GM18907 (cell line): ENCODE data around the gene ATP8B4.

Experiments used
- ATAC-seq: cut with Tn5 transposase; IDR thresholded peaks from one replicate; pipeline ENCODE4 v1.9.1; 2021; ENCODE audit warnings: mild to moderate bottlenecking, moderate library complexity; ENCODE audit not compliant: unreplicated experiment

The ATP8B4 gene

DNA sequence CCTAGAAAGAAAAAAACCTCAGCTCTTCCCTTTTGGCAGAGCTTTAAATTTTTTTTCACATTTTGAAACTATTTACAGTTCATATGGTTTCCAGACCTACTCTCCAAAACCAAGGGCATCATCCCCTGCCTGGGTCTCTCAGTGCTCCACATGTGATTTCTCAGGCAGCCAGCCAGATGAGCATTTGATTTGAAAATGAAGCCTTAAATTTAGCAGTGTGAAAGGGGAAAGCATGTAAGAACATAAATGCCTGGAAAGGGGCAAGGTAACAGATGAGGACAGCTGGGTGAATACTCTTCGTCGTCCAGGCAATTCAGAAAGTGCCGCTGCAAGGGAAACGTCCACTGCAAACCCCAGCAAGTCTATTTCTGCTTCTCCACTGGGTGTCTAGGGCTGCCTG, 94.8 kb downstream of the ATP8B4 start:
- no peak for ATAC-seq

DNA sequence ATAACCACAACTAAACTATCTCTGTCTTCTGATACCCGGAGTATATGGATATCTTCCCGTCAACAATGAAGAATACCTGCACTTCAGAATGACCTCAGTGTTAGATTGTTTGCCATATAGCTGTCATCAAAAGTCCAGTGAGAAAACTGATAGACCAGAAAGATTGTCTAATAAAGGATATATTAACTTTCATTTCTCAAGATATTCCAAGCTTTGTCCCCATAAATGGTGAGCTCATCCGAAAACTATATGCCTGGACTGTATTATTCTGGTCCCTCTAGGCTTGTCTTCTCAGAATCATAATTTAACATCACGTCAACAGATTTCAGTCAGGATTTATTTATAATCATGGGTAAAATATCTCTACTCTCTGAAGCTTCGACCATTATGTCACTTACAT, 100.5 kb downstream of the ATP8B4 start:
- no peak for ATAC-seq

DNA sequence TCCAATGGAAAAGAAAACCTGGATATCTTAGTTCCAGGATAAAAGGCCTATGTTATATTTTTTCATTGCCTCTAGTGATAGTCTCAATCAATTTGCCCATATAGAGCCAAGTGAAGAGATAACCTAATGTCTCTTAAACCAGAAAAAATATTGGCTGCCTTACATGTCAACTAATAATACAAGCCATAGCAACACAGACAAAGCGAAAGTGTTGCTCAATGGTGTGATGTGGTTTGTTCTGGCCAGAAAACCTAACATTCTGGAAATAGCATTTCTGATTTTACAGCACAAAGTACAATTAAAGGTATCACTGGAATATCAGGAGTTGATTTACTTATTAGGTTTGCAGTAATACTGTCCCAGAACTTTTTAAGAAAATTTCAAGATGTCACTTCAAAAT, 101.5 kb downstream of the ATP8B4 start:
- no peak for ATAC-seq

DNA sequence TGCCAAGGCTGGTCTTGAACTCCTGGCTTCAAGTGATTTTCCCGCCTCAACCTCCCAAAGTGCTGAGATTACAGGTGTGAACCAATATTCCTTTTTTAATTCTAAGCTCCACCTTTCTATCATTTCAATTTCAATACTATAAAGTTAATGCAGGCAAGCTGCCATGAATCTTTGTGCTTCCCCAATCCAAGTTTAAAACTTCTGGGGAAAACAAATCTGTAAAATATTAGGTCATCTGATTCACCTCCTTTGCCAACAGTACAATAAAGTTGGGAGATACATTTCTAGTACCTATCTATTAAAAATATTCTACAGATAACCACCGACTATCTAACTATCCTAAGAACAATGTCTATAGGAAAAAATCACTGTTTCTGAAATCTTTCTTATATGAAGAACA, 102.1 kb downstream of the ATP8B4 start:
- no peak for ATAC-seq

DNA sequence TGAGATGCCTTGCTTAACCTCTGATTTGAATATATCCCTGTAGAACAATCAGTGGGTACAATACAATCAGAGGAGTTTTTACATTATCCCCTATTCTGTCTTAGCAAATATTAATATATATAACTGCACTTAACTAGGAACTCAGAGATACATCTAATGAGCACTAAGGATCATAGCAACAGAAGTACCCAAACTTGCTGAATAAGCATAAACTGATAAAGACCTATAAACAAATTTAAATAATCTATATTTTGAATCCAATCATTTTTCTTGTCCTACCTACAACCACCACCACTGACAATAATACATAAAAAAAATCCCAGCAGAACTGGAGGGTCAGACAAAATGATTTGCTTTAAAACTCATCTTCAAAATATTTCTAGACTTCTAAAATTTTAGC, 106.2 kb downstream of the ATP8B4 start:
- ATAC-seq: no peak

DNA sequence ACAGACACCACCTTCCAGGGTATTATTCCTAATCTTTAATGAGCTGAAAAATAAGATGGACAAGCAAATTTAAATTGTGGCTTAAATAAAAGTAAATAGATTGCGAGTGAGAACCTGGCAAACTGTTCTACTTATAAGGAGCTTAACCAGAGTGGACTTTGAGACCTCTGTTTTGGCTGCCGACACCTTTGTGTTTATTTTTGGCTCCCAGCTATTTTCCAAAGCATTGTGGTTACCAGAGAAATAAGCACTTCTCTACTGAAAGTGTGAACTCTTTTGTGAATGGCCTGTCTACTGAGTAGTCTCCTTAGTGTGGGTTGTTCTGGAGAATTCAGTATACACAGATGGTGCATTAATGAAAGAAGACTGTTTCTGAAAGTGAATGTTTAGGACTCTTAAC, 109.4 kb downstream of the ATP8B4 start:
- no peak for ATAC-seq

DNA sequence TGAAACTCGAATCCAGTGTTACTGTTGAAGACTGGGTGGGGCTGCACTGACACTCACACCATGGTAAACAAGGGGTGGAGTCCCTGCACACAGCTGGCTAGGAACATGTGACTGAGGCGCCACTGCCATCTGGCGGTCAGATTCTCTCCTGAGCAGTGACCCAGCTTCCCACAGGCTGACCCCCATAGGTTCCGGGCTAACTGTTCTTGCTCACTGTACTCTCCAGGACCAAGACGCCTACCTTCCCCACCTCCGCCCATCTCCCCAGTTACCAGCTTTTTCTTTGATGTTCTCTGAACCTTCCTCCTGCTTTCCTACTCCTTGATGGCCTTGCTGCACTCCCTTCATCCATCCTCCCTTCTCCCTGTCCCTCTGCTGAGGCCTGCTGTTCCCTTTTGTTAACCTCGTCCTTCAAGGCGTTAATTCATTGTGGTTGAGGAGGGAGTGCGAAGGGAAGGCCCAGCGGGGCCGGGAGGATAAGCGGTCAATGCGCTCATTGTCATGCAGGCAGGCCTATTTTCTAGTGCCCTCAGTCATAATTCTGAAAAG, 115.2 kb downstream of the ATP8B4 start:
- ATAC-seq: peak; percentile 100

DNA sequence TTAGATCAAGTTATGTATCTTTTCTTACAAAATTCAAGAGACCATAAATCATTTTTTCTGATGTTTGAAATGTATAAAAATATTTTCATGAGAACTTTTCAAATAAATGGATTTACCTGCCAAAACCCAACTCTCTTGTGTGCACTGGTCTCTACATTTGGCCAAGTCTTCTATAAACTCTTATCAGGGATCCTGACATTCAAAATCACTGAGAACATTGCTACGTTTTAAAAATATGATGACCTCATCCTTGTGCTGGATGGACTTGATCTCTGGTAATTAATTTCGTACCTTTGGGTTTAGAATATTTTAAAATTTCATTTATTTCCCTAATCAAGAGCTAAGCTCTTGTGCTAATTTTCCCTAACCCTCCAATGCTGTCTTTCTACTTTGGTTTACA, 127.4 kb downstream of the ATP8B4 start:
- no peak for ATAC-seq

DNA sequence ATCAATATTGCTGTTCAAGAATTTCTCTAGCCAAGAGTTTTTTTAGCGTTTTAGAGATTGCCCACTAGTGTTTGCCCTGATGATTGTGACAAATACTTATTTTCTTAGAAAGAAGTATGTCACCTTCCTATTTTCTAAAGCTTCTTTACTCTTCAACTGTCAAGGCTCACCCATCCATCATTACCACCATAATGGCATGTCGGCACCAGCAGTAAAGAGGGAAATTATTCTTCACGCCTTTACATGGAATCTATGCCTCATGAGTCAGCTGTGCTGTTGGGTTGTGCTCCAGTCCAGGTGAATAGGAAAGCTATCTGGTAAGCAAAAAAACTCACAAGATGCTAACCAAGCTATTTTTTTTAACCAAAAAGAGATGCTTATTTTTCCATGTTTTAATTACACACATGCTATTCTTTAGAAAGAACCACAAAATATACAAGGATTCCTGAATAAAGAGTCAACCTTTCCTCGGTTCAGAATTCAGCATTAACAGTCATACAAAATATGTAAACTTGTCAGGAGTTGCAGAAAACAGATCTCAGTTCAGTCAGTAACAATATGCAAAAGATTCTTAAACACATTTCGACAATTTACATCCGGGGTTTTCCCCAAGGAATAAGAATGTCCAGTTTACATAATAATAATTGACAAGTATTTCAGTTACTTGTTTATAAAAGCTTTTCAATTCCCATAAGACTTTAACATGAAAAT, 128.0 kb downstream of the ATP8B4 start:
- ATAC-seq: no peak

DNA sequence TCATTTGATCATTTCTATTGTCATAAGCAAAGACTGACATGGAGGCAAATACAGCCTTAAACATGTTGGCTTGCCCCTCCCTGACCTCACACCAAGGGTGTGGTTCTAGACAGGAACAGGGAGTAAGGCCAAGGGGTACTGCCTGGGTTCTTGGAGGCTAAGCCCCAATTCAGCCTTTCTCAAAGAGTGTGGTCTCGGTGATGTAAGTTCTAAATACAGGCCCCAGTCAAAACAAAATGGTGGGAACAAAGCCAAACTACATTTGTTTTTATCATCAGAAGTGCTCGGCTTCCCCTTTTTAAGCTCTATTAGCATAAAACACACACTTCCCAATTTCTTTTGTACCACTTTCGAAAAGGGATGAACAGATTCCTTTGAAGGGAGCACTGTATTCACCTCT, 129.5 kb downstream of the ATP8B4 start:
- no peak for ATAC-seq

DNA sequence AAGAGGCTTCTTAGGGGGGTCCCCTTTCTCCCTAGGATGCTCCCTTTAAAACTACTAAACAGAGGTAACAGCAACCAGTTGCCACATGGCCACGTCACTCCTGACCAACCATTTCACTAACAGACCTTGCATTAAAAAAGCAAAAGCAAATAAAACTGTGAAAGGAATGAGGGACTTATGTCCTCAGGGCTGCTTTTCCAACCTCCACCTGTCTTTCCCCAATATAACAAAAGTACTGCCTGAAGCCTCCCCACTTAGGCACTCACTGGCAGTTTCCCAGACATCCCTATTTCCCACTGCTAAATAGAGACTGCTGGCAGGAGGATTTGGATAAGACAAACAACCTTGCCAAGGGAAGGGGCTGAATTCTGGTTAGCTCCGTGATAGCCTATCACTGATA, 130.3 kb downstream of the ATP8B4 start:
- no peak for ATAC-seq

DNA sequence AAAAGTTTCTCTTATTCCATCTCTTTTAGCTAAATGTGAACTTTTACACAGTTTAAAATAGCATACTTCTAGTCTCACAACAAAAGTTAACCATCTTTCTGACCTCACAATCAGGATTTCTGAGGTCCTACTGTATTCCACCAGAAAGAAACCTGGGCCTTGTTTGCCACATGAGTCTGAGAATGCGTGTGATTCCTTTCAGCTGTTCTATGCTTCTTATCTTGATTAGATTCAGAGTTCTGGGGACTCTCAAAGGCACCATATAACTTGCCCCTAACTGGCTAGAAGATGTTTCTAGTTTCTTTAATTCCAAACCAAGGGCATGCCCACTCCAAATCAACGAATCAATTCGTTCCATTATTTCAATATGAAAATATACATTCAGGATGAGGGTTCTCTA, 131.1 kb downstream of the ATP8B4 start:
- ATAC-seq: no peak

DNA sequence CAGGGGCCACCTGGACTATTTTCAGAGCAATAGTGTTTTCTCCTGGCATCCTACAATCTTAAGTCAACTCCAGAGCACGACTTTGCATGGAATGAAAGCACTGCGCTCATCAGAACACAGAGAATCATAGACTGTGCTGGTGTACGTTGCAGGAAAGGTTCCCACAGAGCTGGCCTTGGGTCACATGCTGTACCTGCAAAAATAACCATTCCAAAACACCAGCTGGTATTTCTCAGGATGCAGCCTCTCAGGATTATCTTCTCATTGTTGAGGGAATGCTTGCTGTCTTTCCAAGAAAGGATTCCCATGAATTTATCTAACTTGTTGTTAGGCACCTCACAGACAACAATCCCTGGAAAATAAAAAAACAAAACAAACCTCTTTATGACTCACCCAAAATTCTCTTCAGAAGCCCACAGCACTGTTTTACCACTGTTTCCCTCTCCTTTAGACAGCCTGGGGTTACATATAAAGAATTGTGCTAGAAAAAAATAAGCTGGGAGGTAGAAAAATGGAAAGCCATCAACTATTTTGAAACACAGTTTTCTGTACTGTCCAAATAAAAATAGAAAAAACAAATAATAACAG, 131.7 kb downstream of the ATP8B4 start:
- ATAC-seq: no peak

DNA sequence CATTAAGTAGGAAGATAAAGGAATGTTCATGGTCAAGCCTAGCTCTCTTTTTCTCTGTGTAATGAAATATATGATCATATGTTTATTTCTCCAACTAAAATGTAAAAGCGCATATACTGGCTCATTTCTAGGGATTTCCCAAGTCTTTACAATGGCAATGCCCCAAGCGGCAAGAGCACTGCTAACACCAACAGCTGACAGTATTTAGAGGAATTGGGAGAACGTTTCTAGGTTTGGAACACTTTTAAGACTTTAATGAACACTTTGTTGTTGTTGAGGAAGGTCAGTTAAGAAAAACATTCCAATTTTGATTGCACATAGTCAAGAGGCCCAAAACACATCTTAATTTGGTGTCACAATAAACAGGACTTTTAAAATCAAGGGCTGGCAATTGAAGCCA, 132.7 kb downstream of the ATP8B4 start:
- ATAC-seq: no peak

DNA sequence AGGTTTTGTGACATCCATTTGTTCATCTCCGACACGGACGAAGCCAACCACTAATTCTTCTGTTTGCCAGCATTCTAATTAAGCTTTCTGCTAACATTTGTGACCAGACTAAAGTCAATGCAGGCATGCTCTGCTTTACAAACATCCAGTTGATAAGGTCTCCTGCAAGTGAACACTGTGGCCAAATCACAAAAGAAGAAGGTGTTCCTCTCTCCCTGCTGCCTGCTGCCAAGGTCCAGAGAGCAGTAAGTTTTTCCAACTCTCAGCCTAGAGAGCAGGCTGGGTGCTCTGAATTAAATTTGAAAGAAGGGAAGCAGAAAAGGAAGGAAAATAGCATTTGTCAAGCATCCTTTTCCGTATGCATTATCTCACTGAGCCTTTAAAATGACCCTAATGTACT, 133.6 kb downstream of the ATP8B4 start:
- ATAC-seq: no peak

DNA sequence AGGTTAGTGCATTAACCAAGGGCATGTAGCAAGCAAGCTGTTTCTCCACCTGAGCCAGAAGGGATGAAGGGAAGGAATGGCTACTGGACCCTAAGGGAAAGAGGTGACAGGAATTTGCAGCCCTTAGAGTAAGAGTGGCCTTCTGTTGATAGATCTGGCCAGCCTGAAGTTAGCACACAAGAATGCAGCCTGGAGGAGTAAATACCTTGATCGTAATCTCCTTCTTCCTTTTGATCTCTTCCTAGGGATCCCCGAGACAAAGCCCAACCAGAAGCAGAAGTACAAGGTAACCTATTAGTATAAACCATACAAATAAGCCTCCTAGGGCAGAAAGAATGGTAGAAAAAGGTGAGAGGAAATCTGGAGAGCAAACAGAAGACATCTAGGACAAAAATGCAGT, 134.6 kb downstream of the ATP8B4 start:
- no peak for ATAC-seq

DNA sequence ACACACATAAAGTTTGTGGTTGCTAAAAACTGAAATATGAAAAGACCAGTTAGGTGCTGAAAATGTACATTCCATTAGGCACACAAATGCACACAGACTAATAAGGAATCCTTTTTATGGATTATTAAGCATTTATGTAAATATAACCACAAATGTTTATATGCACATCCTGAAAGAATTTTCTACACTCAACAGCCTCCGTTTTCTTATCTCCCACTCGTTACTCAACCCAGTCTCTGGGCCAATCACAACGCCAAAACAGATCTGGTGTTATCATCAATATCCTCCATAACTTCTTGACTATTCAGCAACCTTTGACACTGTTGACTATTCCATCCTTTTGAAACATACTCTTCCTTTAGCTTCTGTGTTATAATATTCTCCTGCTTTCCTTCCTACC, 136.4 kb downstream of the ATP8B4 start:
- no peak for ATAC-seq

DNA sequence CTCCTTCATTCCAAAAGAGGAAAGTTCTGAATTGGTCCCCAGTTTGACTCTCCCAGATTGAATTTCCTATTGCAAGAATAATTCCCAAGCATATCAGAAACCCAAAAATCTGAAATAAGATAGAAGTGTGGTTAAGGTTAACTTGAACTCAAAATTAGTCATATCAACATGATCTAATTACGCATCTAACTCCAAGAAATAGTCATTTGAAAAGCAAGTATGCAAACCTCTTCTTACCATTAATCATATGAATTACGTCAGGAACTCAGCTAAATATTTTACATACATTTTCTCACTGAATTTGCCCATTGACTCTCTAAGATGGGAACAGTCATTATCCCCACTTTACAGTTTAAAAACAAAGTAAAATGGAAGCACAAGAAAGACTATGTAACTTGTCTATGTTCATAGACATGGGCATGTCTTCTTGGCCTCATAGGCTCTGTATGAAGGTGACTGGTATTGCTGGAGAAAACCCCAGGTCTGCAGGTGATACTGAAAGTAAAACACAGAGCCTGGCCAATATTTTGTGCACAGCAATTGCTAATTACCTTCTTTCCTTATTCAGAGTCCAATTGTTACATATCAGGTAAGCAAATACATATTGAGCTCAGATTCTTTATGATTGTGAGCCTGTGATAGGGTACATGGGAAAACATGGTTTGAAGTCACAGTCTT, 139.2 kb downstream of the ATP8B4 start:
- ATAC-seq: no peak

DNA sequence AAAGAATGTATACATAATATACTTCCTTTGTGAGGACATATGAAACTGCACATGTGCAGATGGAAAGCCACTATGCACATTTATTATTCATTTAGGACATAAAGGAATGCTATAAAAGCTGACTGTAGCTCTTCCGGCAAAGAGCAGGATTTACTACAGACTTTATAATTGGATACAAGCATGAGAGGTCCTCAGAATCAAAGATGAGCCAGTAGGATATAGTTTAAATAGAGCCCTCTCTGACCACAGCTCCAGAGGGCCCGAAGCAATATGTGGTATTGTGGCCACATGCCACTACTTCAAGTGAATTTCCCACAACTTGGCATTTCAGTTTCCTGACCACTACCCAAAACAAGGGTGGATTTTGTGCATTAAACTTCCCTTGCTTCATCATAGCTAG, 140.9 kb downstream of the ATP8B4 start:
- no peak for ATAC-seq

DNA sequence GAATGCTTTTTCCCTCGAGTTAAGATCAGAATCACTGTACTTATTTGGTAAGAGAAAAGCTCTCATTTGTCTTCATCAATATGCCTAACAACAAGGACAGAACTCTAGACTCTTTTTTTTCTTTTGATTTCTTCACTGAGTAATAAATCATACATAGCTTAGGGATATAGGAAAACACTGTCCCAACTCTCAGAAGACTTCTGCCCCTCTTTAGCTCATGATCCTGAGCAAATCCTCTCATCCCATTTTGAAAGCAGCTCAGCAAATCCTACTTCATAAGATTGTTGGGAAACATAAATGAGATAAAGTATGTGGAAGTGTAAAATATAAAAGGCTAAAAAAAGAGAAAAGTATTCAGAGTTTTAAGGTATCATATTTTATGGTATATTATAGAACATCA, 141.7 kb downstream of the ATP8B4 start:
- ATAC-seq: no peak

DNA sequence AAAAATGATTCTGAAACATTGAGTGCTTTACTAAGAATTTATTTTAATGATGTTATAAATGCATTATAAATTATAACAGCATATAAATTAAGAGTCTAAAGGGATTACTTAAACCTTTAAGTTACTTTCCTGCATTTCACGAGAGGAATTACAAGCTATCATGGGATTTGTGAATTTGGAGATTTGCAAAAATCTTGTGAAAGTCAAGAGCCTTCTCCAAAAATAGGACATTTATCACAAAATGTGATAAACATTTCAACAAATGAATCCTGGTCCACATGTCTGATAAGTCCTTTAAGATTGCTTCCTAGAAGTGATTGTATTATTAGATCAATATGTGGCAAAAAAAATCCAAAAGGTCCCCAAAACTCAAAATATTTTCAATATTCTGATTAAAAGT, 154.5 kb downstream of the ATP8B4 start:
- ATAC-seq: no peak

DNA sequence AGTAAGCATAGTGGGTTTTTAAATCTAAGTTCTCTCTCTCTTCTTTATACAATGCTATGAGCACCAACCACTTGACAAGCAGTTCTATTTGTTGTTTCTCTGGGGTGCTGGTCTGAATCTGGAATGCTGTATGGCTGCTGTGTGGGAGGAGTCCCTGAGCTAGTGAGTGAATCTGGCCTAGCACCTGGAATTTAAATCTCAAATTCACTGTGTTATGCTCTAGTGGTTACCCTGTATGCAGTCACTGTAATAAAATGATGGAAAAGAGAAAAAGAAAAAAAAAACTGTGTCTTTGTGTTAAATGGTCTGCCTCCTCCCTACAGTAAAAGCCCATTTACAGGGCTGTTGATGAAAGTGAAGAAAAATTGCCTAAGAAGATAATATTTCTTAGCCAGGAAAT, 155.0 kb downstream of the ATP8B4 start:
- ATAC-seq: no peak
